Small intestine (tissue), 7 donors: Measurements from ENCODE around the gene NOL12. TPM values are rescaled to one million over a fixed set of nuclear protein-coding genes. Genes with fewer than 3 reads are reported as not detected.
"Not testable (repeated sequence)": the region's sequence is repeated elsewhere in the genome, so short reads cannot be mapped to it uniquely, and the experiment has no call there.

Experiments used
- DNase-seq, 2 donors: peaks; one replicate each; pipeline versions ENCODE4 v3.0.0 to v3.0.0-alpha.2; 2013
- FAIRE-seq: peaks from 2 replicates; lab custom pipeline; 2012; peaks lifted over from hg19 to GRCh38; lab: Jason Lieb, UNC
- H3K27ac ChIP-seq, 3 donors: one replicate each; pipeline ENCODE4 v1.5.1; 2013; ENCODE audit warnings: low read length in 2 of 3, mild to moderate bottlenecking in 2 of 3, control low read depth in 1 of 3, inconsistent platforms in 1 of 3, low read depth in 1 of 3, moderate library complexity in 1 of 3
- H3K27me3 ChIP-seq, 3 donors: one replicate each; pipeline ENCODE4 v1.6.1; 2013; ENCODE audit warnings: low read length in 3 of 3, inconsistent platforms in 1 of 3; ENCODE audit not compliant: control insufficient read depth in 3 of 3, insufficient read depth in 3 of 3
- H3K36me3 ChIP-seq, 3 donors: one replicate each; pipeline ENCODE4 v1.6.1; 2013; ENCODE audit warnings: low read length in 3 of 3, inconsistent platforms in 1 of 3, low read depth in 1 of 3, mild to moderate bottlenecking in 1 of 3, moderate library complexity in 1 of 3; ENCODE audit not compliant: control insufficient read depth in 3 of 3, insufficient read depth in 2 of 3
- H3K4me1 ChIP-seq, 3 donors: one replicate each; pipeline ENCODE4 v1.6.1; 2013; ENCODE audit warnings: low read length in 2 of 3, inconsistent platforms in 1 of 3, low read depth in 1 of 3, mild to moderate bottlenecking in 1 of 3, moderate library complexity in 1 of 3; ENCODE audit not compliant: control insufficient read depth in 3 of 3, insufficient read depth in 2 of 3
- H3K4me3 ChIP-seq, 3 donors: one replicate each; pipeline ENCODE4 v1.5.1; 2013; ENCODE audit warnings: low read length in 3 of 3, control low read depth in 1 of 3, inconsistent platforms in 1 of 3, low read depth in 1 of 3, mild to moderate bottlenecking in 1 of 3, moderate library complexity in 1 of 3
- H3K9me3 ChIP-seq, 2 donors: one replicate each; pipeline ENCODE4 v1.6.1; 2013; ENCODE audit warnings: low read depth in 1 of 2, low read length in 1 of 2; ENCODE audit not compliant: control insufficient read depth in 2 of 2, insufficient read depth in 1 of 2
- WGBS, 3 donors: extraction: QIAGEN DNeasy Blood & Tissue Kit; methylation state at CpG; one replicate each; pipeline ENCODE4 v1.1.7; 2013; 5-methylcytosine and 5-hydroxymethylcytosine counted together
- polyA plus RNA-seq, 4 donors: library from polyadenylated mRNA; stranded (reverse) in 3 of 4; unstranded in 1 of 4; fragments of 200-250 nt in 3 of 4; fragments of 120-200 nt in 1 of 4; gene quantifications; one replicate each; pipeline versions ENCODE4 v1.2.1 to v1.2.3, GENCODE V29; 2013
- donor health status: healthy with polysubstance abuse.
- donor health status: control.
- donor health status: control.
- donor health status: Bipolar disorder and iron deficiency.
- donor health status: healthy.

NOL12 gene
- polyA plus RNA-seq, 4 donors: 16.6 to 28.9 (median 23.3) TPM

- Histone ChIP-seq H3K36me3 (peaks cover 14 to 66% (median 24%) of the 10 kb centered on the region in 3 donors), H3K4me1 (peaks cover 0 to 8% (median 3%) of the 10 kb centered on the region in 3 donors)
Observed at GRCh38 chr22:37692627-37693285, 6.6 kb downstream of the NOL12 start.

GRCh38 chr22:37694131-37694530, 8.0 kb downstream of the NOL12 start:
- not testable (repeated sequence) for H3K4me1 ChIP-seq, FAIRE-seq, H3K4me3 ChIP-seq, H3K27me3 ChIP-seq, H3K27ac ChIP-seq, H3K9me3 ChIP-seq, DNase-seq
- H3K36me3 ChIP-seq: peaks cover 11 to 53% (median 24%) of the 10 kb centered on the region in 3 donors
- 94 to 97% (median 95%) methylated on average over 7 of the region's 7 CpGs for WGBS, 3 donors

More at GRCh38 chr22:37692627-37693285, 6.6 kb downstream of the NOL12 start:
- no peak for DNase-seq
- Histone ChIP-seq H3K9me3 (no peaks in the 10 kb centered on the region), H3K27me3 (no peaks in the 10 kb centered on the region), H3K4me3 (no peak overlapping the region), H3K27ac (no peak overlapping the region)
- no peak for FAIRE-seq
- 91 to 95% (median 92%) methylated on average over 15 of the region's 15 CpGs for WGBS, 3 donors

GRCh38 chr22:37696260-37696656, 10.1 kb downstream of the NOL12 start:
- FAIRE-seq: not testable (repeated sequence)
- WGBS, 3 donors: 21 to 33% (median 25%) methylated on average over 13 of the region's 13 CpGs

GRCh38 chr22:37696657-37697537, 10.8 kb downstream of the NOL12 start, which contains the start of gene TRIOBP:
Gene TRIOBP (plus strand): TSS chr22:37697048. CDS start chr22:37701366, 4,318 bp downstream.
- DNase-seq (peak; percentile 93 to 95), FAIRE-seq (no peak)
- no peaks in the 10 kb centered on the region for H3K9me3 ChIP-seq
- WGBS, 3 donors: 12 to 27% (median 20%) methylated on average over 37 to 39 of the region's 39 CpGs
- no peaks in the 10 kb centered on the region for H3K27me3 ChIP-seq
- peak within 1 kb of the TSS in 2 of 3 donors; percentile 19 to 20 for H3K27ac ChIP-seq
- peak within 1 kb of the TSS in 1 of 3 donors; percentile 33 for H3K4me3 ChIP-seq
- peaks cover 0 to 8% (median 3%) of the 10 kb centered on the region in 3 donors for H3K4me1 ChIP-seq
- H3K36me3 ChIP-seq: peaks cover 5 to 31% (median 14%) of the 10 kb centered on the region in 3 donors

More at GRCh38 chr22:37696260-37696656, 10.1 kb downstream of the NOL12 start:
- H3K4me3 ChIP-seq: peak overlapping the region in 1 of 3 donors; percentile 33
- DNase-seq, H3K9me3 ChIP-seq, H3K27me3 ChIP-seq, H3K4me1 ChIP-seq: not testable (repeated sequence)
- H3K27ac ChIP-seq: peak overlapping the region in 2 of 3 donors; percentile 19 to 20
- peaks cover 8 to 37% (median 16%) of the 10 kb centered on the region in 3 donors for H3K36me3 ChIP-seq

GRCh38 chr22:37697538-37697835, 11.3 kb downstream of the NOL12 start:
- Histone ChIP-seq H3K27ac (no peak overlapping the region), H3K27me3 (no peaks in the 10 kb centered on the region), H3K4me3 (peak overlapping the region in 1 of 3 donors; percentile 6), H3K4me1 (peaks cover 0 to 8% (median 3%) of the 10 kb centered on the region in 3 donors), H3K9me3 (no peaks in the 10 kb centered on the region), H3K36me3 (peaks cover 3 to 25% (median 11%) of the 10 kb centered on the region in 3 donors)
- FAIRE-seq: no peak
- no peak for DNase-seq
- 44 to 78% (median 67%) methylated on average over 3 of the region's 3 CpGs for WGBS, 3 donors

- no peaks in the 10 kb centered on the region for H3K27me3 ChIP-seq
- DNase-seq (peak in 1 of 2 donors; percentile 16), FAIRE-seq (no peak)
- H3K4me3 ChIP-seq: no peak overlapping the region
- no peak overlapping the region for H3K27ac ChIP-seq
- peaks cover 0 to 5% (median 3%) of the 10 kb centered on the region in 3 donors for H3K4me1 ChIP-seq
- H3K36me3 ChIP-seq: peaks cover 0 to 5% (median 0%) of the 10 kb centered on the region in 3 donors
- WGBS, 3 donors: 55 to 63% (median 61%) methylated on average over 8 of the region's 8 CpGs
- no peaks in the 10 kb centered on the region for H3K9me3 ChIP-seq
Observed at GRCh38 chr22:37701141-37701786, 15.1 kb downstream of the NOL12 start.

- Histone ChIP-seq H3K4me3 (no peak overlapping the region), H3K9me3 (peaks cover 0 to 2% of the 10 kb centered on the region in 2 donors), H3K36me3 (peaks cover 0 to 7% (median 0%) of the 10 kb centered on the region in 3 donors), H3K4me1 (no peaks in the 10 kb centered on the region), H3K27me3 (no peaks in the 10 kb centered on the region), H3K27ac (no peak overlapping the region)
- DNase-seq (no peak), FAIRE-seq (no peak)
- 81 to 89% (median 84%) methylated on average over 7 of the region's 7 CpGs for WGBS, 3 donors
Observed at GRCh38 chr22:37703906-37704305, 17.8 kb downstream of the NOL12 start.

- FAIRE-seq: no peak
- H3K4me1 ChIP-seq: no peaks in the 10 kb centered on the region
- H3K9me3 ChIP-seq: peaks cover 0 to 6% of the 10 kb centered on the region in 2 donors
- H3K27ac ChIP-seq: no peak overlapping the region
- no peaks in the 10 kb centered on the region for H3K27me3 ChIP-seq
- no peak overlapping the region for H3K4me3 ChIP-seq
- no peak for DNase-seq
- peaks cover 0 to 9% (median 0%) of the 10 kb centered on the region in 3 donors for H3K36me3 ChIP-seq
- 82 to 93% (median 91%) methylated on average over 3 of the region's 3 CpGs for WGBS, 3 donors
Observed at GRCh38 chr22:37704645-37705044, 18.5 kb downstream of the NOL12 start.
